ENCODE measurements around the gene KMT2B. TPM values are rescaled to one million over a fixed set of nuclear protein-coding genes. Genes with fewer than 3 reads are reported as not detected.

The KMT2B gene
- total RNA-seq, 1 experiment from 2014 or later: 66.6 TPM

GRCh38 chr19:35745328-35746086 is 27.7 kb downstream of the KMT2B start, which contains the start of the genes PSENEN and U2AF1L4 (continued):
- TF ChIP-seq PRRX2 (CRISPR knock-in tag; IDR thresholded peaks at IDR 0.05): no peak

- Mint-ChIP-seq H3K36me3 (peaks cover 6% of the 10 kb centered on the region; the same call in 1 of the 2 replicates), H3K27ac (peak overlapping the region; percentile 99), H3K27me3 (ENCODE audit: low read depth) (no peaks in the 10 kb centered on the region), H3K4me1 (peaks cover 27% of the 10 kb centered on the region), H3K9me3 (no peaks in the 10 kb centered on the region), H3K4me3 (peak overlapping the region; percentile 98)
- ChIA-PET CTCF (interaction anchor here (0.9 to 2.0 kb wide), 9 partner anchors 10 to 308 kb away, joined by 3 to 41 read pairs (median 5); partner anchors contain the start of genes HSPB6, PROSER3 and THAP8), POLR2A (interaction anchor here (0.9 to 1.3 kb wide), 4 partner anchors 11 to 102 kb away, joined by 3 to 6 read pairs (median 4); partner anchors contain the start of genes HSPB6 and KMT2B)
- DNase-seq (ENCODE audit: low spot score) (no peak), ATAC-seq (no peak)
- TF ChIP-seq, protein P1, sequence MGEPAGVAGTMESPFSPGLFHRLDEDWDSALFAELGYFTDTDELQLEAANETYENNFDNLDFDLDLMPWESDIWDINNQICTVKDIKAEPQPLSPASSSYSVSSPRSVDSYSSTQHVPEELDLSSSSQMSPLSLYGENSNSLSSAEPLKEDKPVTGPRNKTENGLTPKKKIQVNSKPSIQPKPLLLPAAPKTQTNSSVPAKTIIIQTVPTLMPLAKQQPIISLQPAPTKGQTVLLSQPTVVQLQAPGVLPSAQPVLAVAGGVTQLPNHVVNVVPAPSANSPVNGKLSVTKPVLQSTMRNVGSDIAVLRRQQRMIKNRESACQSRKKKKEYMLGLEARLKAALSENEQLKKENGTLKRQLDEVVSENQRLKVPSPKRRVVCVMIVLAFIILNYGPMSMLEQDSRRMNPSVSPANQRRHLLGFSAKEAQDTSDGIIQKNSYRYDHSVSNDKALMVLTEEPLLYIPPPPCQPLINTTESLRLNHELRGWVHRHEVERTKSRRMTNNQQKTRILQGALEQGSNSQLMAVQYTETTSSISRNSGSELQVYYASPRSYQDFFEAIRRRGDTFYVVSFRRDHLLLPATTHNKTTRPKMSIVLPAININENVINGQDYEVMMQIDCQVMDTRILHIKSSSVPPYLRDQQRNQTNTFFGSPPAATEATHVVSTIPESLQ (CRISPR knock-in tag; IDR thresholded peaks at IDR 0.05): no peak
- TF ChIP-seq, protein P2, sequence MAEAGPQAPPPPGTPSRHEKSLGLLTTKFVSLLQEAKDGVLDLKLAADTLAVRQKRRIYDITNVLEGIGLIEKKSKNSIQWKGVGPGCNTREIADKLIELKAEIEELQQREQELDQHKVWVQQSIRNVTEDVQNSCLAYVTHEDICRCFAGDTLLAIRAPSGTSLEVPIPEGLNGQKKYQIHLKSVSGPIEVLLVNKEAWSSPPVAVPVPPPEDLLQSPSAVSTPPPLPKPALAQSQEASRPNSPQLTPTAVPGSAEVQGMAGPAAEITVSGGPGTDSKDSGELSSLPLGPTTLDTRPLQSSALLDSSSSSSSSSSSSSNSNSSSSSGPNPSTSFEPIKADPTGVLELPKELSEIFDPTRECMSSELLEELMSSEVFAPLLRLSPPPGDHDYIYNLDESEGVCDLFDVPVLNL (CRISPR knock-in tag; IDR thresholded peaks at IDR 0.05; ENCODE audit: borderline replicate concordance, low read depth): no peak
- TF ChIP-seq TEAD1 (CRISPR knock-in tag; IDR thresholded peaks at IDR 0.05): no peak
Measured at GRCh38 chr19:35746087-35746462, 28.3 kb downstream of the KMT2B start.

GRCh38 chr19:35746531-35746930 is 28.7 kb downstream of the KMT2B start:
- peak overlapping the region; percentile 99; the same call in 1 of the 2 replicates for H3K27ac Mint-ChIP-seq
- no peaks in the 10 kb centered on the region for H3K27me3 Mint-ChIP-seq (ENCODE audit: low read depth)
- ATAC-seq (no peak), DNase-seq (ENCODE audit: low spot score) (no peak)
- peaks cover 27% of the 10 kb centered on the region for H3K4me1 Mint-ChIP-seq
- H3K36me3 Mint-ChIP-seq: peaks cover 6% of the 10 kb centered on the region; the same call in 1 of the 2 replicates
- H3K9me3 Mint-ChIP-seq: no peaks in the 10 kb centered on the region
- H3K4me3 Mint-ChIP-seq: peak overlapping the region; percentile 98
- CTCF ChIA-PET: interaction anchor here (1.5 kb wide), 1 partner anchor 44 kb away, joined by 4 read pairs; no protein-coding TSS in a partner anchor
- POLR2A ChIA-PET: no interaction called here
- TF ChIP-seq, protein P3, sequence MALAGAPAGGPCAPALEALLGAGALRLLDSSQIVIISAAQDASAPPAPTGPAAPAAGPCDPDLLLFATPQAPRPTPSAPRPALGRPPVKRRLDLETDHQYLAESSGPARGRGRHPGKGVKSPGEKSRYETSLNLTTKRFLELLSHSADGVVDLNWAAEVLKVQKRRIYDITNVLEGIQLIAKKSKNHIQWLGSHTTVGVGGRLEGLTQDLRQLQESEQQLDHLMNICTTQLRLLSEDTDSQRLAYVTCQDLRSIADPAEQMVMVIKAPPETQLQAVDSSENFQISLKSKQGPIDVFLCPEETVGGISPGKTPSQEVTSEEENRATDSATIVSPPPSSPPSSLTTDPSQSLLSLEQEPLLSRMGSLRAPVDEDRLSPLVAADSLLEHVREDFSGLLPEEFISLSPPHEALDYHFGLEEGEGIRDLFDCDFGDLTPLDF (CRISPR knock-in tag; IDR thresholded peaks at IDR 0.05): no peak
- TF ChIP-seq CDX4 (CRISPR knock-in tag; IDR thresholded peaks at IDR 0.05; ENCODE audit: borderline replicate concordance) (no peak), TP53 (CRISPR knock-in tag; IDR thresholded peaks at IDR 0.05) (no peak), FOXJ3 (CRISPR knock-in tag; IDR thresholded peaks at IDR 0.05; ENCODE audit: borderline replicate concordance) (no peak), ERG (CRISPR knock-in tag; IDR thresholded peaks at IDR 0.05) (no peak), NFE2L1 (CRISPR knock-in tag; IDR thresholded peaks at IDR 0.05) (no peak), SMAD3 (CRISPR knock-in tag; IDR thresholded peaks at IDR 0.05; ENCODE audit: borderline replicate concordance) (no peak), ATF2 (CRISPR knock-in tag; IDR thresholded peaks at IDR 0.05; ENCODE audit: borderline replicate concordance, low read depth) (no peak), TEAD1 (CRISPR knock-in tag; IDR thresholded peaks at IDR 0.05) (no peak), SMAD4 (CRISPR knock-in tag; IDR thresholded peaks at IDR 0.05) (no peak), FOXP1 (CRISPR knock-in tag; IDR thresholded peaks at IDR 0.05; ENCODE audit: borderline replicate concordance) (no peak), ZNF263 (CRISPR knock-in tag; IDR thresholded peaks at IDR 0.05; ENCODE audit: low read depth) (no peak), CTCF (IDR thresholded peaks at IDR 0.05) (no peak)
- TF ChIP-seq, protein P2 (CRISPR knock-in tag; IDR thresholded peaks at IDR 0.05; ENCODE audit: borderline replicate concordance, low read depth): no peak
